GM04504 (cell line): Measurements from ENCODE around the gene ANKEF1.
"Not testable (repeated sequence)": the region's sequence is repeated elsewhere in the genome, so short reads cannot be mapped to it uniquely, and the experiment has no call there.

Experiments used
- DNase-seq: peaks from one replicate; pipeline ENCODE4 v3.0.0-alpha.2; 2012; ENCODE audit warnings: low read depth

Gene ANKEF1

DNA sequence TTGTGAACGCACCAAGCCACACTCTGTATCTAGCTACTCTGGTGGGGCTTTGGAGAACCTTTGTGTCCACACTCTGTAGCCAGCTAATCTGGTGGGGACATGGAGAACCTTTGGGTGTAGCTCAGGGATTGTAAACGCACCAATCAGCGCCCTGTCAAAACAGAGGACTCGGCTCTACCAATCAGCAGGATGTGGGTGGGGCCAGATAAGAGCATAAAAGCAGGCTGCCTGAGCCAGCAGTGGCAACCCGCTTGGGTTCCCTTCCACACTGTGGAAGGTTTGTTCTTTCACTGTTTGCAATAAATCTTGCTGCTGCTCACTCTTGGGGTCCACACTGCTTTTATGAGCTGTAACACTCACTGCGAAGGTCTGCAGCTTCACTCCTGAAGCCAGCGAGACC is 2.5 kb upstream of the ANKEF1 start:
- not testable (repeated sequence) for DNase-seq

- no peak for DNase-seq
Observed at GRCh38 chr20:10033905-10034650, 709 bp upstream of the ANKEF1 start.

GRCh38 chr20:10036321-10036720 is 1.5 kb downstream of the ANKEF1 start:
- not testable (repeated sequence) for DNase-seq

DNA sequence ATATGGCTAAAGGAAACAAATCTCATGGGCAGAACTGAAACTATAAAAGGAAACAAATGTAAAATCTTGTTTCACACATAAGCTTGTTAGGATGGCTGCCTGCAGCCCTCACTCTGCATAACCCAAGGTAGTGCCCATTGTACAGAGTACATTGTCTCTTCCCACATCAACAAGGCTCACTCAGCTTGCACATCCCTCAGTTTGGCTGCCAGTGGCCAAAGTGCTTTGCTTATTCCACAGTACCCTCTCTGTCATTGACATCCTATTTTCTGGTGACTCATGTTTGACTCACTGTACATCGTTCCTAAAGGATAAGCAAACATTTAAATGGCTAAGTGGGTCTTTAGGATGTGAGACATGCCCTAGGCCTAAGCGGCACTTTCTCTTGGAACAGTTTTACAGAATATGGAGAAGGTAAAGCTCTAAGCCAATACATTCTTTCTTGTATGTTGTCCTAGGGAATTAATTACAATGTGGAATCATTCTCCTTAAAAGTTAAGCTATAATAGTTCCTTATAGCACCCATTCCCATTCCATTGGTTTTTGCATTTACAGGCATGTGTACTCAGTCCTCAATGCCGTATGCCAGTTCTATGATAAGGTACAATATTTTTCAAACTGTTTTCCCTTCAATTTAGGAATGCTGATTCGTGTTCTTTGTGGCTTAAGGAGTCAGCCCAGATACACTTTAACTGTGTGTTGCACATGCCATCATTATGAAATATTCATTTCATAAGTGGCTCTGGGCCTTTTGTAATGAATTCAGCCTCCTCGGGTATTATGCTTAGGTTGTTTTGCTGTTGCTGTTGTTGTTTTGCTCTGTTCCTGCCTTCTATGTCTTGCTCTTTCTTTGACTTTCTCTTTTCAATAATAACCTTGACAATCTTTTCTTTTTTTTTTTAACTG is 5.5 kb downstream of the ANKEF1 start:
- DNase-seq = peak; percentile 32

GRCh38 chr20:10042086-10042485 is 7.3 kb downstream of the ANKEF1 start:
- no peak for DNase-seq

DNA sequence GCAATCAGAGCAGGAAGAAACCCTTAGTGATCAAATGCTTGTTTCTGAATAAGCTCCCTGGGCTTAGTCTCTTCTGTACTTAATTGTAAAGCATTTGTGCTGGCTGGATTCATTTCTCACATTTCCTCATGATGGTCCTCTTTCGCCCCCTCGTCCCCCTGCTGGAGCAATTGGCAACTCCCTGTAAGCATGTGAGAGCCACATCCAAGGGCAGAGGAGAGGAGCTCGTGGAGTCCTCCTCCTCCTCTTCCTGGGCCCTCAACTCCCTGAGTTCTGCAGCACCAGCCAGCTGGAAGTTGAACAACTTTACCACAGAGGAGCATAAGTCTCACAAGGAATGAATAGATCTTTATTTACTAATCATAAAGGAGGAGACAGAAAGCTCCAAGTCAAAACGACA is 12.6 kb downstream of the ANKEF1 start:
- no peak for DNase-seq

- DNase-seq = no peak
Observed at GRCh38 chr20:10051185-10051584, 16.4 kb downstream of the ANKEF1 start.

DNA sequence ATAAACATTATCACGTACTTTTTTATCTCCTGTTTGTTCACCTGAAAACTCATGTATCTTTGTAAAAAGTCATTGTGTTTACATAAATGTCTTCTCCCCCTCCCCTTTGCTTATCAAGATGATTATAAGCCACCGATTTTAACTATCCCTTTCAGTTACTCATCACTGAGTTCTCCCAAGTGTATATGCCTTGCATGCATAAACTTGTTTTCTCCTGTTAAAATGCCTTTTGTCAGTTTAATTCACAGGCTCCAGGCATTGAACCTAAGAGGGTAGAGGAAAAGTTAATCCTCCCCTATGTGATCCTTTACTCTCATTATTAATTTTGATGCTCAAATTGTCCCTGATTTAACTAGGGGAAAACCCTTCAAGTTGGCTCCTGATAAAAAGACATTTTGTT is 24.2 kb downstream of the ANKEF1 start:
- DNase-seq = no peak

DNA sequence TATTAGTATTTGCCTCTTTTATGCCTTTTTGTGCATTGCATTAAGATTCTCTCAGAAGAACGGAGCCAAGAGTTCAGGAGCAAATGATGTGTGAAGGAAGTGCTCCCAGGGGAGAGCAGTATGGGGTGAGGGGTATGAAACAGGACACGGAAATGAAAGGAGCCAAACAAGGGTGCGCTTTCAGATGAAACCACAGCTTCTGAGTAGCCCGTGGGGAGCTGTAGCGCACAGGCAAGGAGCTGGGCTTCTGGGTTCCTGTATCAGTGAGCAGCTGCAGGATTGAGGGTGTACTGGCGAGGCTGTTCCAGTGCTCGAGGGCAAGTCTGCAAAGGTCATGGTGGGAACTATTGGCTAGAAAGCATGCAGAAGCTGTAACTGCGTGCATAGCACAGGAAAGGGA is 25.4 kb downstream of the ANKEF1 start:
- DNase-seq = no peak

DNA sequence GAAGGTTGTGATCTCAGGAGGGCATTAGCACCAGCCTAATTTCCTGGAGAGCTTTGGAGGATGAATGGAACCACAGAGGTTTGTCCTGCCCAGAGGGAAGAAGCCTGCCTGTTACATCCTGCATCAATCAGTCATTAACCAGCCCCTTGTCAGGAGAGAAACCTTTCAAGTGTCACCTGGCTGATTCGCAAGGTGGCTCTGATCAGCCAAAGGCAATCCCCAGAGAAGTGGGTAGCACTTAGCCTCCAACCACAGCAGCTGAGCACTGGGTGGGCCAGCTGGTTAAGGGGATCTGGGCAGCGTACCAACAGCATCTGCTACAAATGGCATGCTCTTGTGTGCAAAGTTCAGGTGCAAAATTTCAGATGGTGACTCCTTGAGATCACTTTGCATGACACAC is 26.9 kb downstream of the ANKEF1 start:
- no peak for DNase-seq

DNA sequence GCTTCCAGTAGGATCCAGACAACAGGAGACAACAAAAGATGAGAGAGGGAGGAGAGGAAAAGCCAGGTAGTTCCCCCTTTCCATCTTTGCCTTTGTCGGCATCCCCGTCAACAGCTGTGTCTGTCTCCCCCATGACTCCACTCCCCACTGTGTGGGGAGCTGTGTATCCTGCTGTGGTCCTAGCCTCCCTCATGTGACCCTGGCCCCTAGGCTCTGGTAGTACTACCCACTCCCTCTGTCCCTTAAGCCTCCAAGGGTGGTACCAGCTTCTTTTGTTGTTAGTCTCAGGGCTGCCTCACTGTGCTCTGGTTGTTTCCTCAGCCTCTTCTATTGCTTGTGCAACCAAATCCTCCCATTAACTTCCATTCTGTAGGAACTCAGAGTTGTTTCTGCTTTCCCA is 28.7 kb downstream of the ANKEF1 start:
- DNase-seq = no peak

- DNase-seq = no peak
Observed at GRCh38 chr20:10064611-10065010, 29.8 kb downstream of the ANKEF1 start.

- no peak for DNase-seq
Observed at GRCh38 chr20:10065154-10065833, 30.5 kb downstream of the ANKEF1 start.

- no peak for DNase-seq
Observed at GRCh38 chr20:10067321-10067720, 32.5 kb downstream of the ANKEF1 start.

DNA sequence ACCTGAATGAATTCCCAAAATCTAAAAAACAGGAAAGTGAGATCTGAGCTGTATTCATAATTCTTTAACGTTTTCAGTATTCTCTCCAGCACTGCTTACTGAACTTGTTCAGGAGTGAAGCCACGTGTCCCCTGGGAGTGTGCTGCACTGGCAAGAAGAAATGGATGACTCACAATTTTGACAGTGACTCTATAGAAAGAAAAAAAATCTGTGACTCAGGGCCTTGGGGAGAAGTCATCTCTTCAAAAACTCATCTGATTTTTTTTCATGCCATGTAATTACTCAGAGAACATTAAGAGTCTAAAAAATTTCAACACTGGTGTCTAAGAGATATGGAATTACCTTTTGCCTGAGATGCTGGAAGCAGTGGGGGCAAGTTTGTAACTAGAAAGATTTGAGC is 39.7 kb downstream of the ANKEF1 start:
- peak; percentile 86 for DNase-seq

GRCh38 chr20:10075606-10076005 is 40.8 kb downstream of the ANKEF1 start:
- DNase-seq = no peak

DNA sequence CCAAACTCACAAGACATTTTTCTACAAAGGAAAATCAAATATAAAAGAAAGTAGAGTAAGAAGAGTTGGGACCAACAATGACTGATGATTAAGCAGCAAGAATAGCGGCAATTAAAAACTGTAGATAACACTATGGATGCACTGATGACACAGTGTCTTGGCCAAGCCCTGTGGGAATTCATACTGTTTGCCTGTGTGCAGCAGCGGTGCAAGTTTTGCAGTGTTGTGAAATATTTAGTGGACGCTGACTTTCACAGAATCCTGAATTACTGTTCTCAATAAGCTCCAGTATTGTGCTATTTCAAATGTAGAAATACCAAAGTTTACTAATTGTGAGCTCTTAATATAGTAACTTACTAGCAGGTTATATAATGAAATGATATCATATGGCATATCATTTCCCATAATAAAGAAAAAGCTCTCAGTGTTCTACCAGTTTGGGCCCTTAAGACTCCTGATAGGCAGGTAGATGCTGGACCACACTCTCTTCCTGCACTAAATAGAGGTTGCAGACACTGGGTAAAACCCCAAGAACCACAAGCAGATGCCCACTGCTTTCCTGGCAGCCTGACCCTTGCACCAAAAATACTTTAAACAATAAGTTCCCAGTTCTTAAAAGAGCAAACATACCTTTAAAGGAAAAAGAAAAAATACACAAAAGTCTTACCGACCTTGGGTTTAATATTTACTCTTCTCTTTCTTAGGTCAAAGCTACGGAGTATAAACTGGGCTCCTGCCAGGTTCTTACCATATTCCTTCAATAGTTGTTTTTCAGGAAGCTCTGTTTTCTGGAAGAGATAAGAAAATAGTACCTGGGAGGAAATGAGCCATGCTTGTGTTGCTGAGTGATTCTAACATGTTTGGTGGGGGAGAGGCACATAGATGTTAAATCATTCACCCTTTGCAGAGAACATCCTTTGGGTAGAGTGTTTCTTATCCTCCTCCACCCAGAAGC is 41.6 kb downstream of the ANKEF1 start:
- DNase-seq = no peak

DNA sequence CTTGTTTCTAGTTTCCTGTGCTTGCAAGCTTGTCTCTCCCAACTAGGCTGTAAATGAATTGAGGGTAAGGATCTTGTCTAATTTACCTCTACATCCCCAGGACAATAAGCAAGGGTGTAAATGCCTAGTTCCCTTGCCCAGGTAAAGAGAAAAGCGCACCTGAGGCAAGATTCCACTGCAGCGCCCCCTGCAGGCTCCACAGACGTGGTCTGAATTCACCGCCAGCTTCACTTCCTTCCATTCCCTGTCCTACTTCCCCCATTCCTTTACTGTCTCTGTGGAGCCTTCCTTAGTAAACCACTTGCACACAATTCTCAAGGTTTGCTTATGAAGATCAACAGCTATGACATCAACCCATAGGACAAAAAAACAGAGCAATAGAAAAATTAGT is 42.3 kb downstream of the ANKEF1 start:
- no peak for DNase-seq

GRCh38 chr20:10077886-10078285 is 43.1 kb downstream of the ANKEF1 start:
- DNase-seq = no peak

- DNase-seq = no peak
Observed at GRCh38 chr20:10078403-10078802, 43.6 kb downstream of the ANKEF1 start.

GRCh38 chr20:10079964-10080363 is 45.2 kb downstream of the ANKEF1 start:
- peak; percentile 80 for DNase-seq

GRCh38 chr20:10080574-10080973 is 45.8 kb downstream of the ANKEF1 start:
- DNase-seq = no peak
